ENCODE data around the gene EPHB1.

The EPHB1 gene

DNA sequence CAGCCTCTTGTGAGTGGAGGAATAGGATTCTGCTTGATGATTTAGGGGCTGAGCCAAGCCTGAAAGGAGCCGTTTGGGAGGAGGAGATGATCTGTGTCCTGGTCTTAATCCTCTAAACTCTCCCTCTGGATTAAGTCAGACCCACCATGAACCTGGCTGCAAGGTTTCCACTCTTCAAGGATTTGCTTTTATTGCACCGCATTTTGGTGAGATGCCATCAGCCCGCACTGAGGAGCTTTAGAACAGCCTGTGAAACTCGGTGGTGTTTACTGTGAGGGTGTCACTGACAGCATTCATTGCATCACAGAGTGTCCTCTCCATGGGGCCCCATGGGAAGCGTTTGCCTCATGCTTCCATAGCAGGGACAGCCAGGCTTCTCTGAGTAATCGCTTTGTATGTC lies 59.2 kb downstream of the EPHB1 start:
- no peak for DNase-seq

- DNase-seq: no peak
These were observed 62.3 kb downstream of the EPHB1 start for GRCh38 chr3:134857356-134857755.

DNA sequence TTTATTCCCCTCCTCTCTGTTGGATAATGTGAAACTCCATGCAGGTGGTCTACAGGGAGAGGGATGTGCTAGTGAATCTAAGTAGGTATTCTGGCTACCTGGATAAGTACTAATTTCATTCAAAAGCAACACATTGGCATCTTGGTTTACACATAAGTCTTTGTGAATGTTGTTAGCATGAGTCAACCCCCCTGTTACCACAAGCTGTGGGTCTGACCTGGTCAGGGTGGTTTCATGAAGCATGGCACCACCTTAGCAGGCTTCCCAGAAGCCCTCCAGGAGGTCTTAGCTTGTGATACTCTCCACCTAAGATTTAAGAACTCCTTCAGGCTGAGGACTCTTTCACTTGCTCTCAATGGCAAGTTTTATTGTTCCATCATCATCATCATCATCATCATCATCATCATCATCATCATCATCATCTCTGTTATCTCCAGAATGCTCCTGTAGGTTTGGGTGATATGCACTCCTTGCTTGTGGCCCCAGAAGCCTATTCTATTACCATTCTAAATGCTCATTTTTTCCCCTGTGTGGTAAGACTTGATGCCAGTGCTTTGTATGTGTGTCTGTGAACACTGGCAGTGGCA lies 62.8 kb downstream of the EPHB1 start:
- no peak for DNase-seq

GRCh38 chr3:134858441-134859035 lies 63.5 kb downstream of the EPHB1 start:
- DNase-seq: no peak

DNA sequence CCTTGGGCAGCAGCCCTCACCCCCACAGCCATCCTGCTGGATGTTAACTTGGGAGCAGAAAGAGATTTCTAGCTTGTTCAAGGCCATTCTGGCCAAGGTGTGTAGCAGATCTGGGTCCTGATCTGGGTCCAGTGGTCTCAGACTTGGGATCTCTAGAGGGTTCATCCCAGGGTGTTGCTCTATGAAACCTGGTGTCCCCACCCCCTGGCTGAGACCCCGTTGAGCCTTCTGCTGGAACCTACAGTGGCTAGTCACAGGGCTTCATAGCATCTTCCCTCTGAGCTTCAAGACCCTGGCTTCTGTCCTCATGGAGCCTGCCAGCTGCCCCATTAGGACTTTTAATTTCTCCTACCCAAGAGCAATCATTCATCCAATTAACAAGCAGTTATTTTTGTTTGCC lies 64.3 kb downstream of the EPHB1 start:
- DNase-seq: no peak

DNA sequence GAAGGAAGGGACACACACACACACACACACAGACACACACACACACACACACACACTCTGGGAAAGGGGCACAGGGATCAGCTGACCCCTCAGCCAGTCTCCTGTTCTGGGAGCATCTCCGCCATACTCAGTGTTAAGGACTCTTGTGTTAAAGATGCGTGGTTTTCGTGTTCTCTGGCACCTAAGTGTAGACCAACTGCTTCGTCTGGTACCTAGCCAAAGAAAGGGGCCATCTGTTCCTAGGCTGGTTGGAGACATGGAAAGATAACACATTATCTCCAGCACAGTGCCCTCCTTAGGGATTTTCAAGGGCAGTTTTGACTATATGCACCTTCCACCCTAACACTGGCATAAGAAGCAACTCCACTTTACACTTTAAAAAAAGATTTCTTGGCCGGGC lies 65.1 kb downstream of the EPHB1 start:
- DNase-seq: no peak

GRCh38 chr3:134863915-134864314 lies 68.9 kb downstream of the EPHB1 start:
- DNase-seq: no peak

- DNase-seq: no peak
These were observed 69.6 kb downstream of the EPHB1 start for GRCh38 chr3:134864636-134865035.

DNA sequence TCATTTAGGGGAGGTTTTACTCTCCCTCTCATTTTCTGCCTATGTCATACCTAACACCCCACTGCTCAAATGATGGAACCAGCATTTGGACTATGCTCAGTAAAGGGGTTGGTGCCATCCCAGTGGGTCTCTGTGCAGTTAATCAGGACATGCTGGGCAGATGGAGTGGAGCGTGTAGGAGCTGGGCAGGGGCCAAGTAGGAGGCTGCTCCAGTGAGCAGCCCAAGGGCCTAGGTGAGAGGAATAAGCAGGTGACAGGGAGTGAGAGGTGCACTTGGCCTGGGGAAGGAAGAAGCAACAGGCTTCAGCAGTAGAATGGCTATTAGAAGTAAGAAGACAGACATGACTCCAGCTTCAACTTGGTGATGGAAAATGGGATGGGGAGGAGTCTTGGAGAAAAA lies 72.2 kb downstream of the EPHB1 start:
- DNase-seq: no peak

- DNase-seq: no peak
These were observed 74.2 kb downstream of the EPHB1 start for GRCh38 chr3:134869153-134869726.

DNA sequence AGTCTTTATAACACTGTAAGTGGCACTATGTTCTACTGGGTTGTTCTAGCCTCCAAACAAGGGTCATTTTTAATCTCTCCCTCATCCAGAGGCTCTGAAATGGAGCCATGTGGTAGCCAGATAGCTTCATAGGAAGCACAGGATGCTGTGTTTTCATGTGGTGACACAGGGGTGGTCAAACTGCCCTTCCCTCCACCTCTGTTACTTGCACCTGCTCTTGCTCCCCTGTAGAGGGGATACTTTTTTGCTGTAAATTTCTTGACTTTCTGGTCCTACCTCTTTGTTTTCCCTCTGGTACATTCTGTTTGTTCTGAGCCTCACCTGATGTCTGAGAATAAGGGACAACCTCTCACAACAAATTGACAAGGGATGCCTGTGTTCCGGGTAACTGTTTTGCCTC lies 76.8 kb downstream of the EPHB1 start:
- DNase-seq: no peak

DNA sequence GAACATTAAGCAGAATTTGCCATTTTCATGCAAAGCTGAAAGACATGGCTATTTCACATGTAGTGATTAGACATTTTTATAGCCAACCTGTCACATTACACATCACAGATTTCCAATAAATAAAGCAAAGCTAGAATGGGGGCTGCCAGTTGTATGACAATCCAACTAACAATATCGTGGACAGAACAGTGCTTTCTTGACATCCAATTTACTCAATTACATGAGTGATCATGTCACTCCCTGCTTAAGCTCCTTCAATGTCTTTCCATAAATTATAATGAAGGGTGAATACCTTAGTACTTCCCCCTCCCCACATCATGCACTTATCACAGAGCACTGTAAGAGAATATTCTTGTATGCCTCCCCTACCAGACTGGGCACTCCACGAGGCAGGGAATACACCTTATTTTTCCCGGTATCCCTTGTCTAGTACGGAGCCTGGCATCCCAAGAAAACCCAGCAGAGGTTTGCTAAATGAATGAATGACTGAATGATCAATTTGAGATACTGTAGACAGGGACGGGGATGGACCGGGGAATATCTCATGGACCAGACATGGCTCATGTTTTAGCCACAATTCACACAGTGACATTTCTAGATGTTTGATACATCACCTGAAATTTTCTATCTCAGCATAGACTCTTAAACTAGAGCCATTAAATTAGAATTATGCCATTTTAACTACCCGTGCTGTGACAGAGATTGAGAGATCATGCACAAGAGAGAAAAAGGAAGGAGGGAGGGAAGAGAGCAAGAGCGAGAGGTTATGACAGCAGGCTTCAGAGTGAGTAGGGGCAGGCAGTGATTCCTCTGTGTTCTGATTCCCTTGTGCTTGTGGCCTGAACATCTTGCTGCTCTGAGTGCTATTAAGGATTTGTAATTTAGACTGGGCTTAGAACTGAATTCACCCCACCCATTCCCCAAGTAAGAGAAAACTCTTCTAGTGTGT lies 77.7 kb downstream of the EPHB1 start:
- DNase-seq: no peak

DNA sequence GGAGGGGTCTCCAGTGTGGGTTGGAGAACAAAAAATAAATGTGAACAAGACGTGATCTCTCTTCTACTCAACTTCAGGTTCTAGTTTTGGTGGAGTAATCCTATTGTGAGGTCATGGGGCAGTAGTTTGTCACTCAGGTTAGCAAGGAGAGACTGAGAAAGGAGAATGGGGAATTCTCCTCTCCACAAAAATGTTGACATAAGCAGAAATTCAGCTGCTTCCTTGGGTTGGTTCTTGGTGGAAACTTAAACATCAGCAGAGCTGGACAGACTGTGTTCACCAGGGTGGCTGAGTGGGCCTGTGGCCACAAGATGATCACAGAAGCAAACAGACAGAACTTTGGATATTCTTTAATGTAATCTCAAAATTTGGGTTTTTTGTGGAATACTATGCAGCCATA lies 78.7 kb downstream of the EPHB1 start:
- no peak for DNase-seq

DNA sequence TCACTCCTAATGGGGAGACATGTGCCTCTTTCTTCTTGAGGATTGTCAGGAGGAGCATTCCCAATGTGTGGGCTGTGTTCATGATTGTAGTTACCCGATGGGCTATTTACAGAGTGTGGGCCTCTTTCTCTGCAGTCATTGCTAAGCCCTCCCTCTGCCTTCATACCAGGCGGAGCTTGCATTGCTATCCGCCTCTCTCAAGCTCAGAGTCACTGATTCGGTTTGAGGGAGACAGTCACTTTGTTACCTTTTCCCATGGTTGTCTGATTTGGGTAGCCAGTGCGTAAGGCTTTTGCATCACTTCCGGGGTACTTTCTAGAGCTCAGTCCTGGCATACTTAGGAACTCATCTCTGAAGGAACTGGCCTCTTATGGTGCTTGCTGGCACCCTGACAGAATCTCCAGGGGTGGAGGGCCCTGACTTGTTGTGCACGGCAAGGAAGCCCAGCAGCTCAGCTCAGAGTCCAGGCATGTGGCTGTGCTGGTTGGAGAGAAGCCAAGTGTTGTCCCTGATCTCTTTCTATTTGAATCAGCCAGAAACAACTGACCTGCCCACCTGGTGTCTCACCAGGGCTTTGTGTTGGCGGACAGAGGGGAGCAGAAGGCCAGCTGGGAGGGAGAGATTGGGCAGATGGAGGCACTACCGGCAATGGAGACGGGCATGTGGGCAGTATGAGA lies 79.8 kb downstream of the EPHB1 start:
- DNase-seq: no peak

GRCh38 chr3:134876836-134877235 lies 81.8 kb downstream of the EPHB1 start:
- DNase-seq: no peak

DNA sequence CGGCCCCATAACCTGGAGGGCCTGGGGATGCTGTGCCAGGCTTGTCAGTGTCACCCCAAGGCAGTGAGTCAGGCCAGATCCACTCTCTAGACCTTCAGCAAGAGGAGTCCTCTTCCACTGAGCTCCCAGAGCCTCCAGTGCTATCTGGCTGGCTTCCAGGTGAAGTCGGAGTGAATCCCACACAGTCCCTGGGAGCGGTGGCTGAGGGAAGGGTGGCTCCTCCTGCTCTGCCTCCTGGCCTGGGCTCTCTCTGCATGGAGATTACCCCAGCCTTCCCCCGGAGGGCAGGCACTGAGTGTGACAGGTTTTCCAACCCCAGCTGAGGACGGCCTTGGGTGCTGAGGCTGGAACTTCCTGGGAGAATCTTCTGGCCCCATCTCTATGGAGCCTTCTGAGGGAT lies 82.7 kb downstream of the EPHB1 start:
- DNase-seq: no peak

- no peak for DNase-seq
These were observed 84.9 kb downstream of the EPHB1 start for GRCh38 chr3:134879990-134880389.

GRCh38 chr3:134880431-134880830 lies 85.4 kb downstream of the EPHB1 start:
- no peak for DNase-seq

- DNase-seq: no peak
These were observed 86.2 kb downstream of the EPHB1 start for GRCh38 chr3:134881305-134881704.

DNA sequence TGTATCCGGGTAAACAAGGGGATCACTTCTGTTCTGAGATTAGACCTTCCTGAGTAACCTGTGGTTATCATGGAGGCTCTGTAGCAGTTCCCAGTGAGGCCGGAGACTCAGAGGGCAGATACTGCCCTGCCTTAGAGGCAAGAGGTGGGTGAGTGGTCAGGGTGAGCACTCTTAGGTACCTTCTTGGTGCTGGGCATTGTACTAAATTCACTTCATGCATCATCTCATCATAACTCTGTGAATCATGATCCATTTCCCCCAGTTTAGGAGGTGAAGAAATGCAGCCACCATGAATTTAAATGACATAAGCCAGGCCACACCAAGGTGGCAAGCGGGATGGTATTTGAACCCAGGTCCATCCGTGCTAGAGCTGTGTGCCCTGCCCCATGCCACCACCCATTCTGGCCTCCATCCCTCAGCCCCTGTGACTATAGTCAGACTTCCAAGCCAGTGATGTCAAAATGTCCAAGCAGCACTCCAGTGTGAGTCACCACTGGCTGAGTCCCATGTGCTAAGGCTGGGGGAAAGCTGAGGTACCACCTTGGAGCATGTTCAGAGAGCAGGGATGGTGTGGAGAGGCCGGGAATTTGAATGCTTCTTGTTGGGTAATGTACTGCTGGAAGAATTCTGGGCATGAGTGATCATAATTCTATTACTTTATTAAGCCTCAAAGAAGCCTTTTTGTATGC lies 88.8 kb downstream of the EPHB1 start:
- DNase-seq: no peak

GRCh38 chr3:134885877-134886621 lies 91.0 kb downstream of the EPHB1 start:
- no peak for DNase-seq

DNA sequence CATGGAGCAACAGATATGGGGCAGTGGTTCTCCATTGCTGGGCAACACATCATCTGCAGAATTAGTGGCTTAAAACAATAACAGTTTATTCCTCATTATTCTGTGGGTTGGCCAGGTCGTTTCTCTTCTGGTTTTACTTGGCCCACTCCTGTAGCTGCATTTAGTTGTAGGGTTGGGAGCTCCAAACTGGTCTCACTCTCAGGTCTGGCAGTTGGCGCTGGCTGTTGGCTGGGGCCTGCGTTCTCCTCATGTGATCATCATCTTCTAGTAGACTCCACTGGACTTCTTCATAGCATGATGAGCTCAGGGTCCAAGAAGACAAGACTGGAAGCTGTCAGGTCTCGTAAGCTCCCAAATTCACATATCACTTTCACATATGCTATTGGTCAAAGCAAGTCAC lies 91.9 kb downstream of the EPHB1 start:
- DNase-seq: no peak

Data from stimulated activated CD4-positive, alpha-beta T cell treated with anti-CD3 and anti-CD28 coated beads, Interleukin-1b, Interleukin-23, amount 100 ng/mL, for 48 hours (primary cell).